GM23338 (cell line): Measurements from ENCODE around the gene MRPL57. TPM values are rescaled to one million over a fixed set of nuclear protein-coding genes. Genes with fewer than 3 reads are reported as not detected.

Experiments
- ATAC-seq: fragments of 200-7000 bp; cut with Tn5 transposase; 3 replicates; pipeline ENCODE4 v1.9.1; 2020
- DNase-seq: peaks from one replicate; pipeline ENCODE4 v3.0.0-alpha.2; 2015; ENCODE audit warnings: low spot score
- H2AFZ ChIP-seq: fragments of 200-600 bp; sonication (generic); 2 replicates; pipeline ENCODE4 v1.8.0; 2016; ENCODE audit warnings: antibody characterized with exemption, mild to moderate bottlenecking, moderate library complexity
- H3F3A ChIP-seq: fragments of 200-600 bp; sonication (generic); replicated peaks from 2 replicates; pipeline ENCODE4 v1.8.0; 2017; ENCODE audit warnings: antibody characterized with exemption, mixed run types, low read depth
- H3K27ac ChIP-seq: fragments of 200-600 bp; sonication (generic); 2 replicates; pipeline ENCODE4 v1.6.1; 2016; ENCODE audit warnings: low read depth
- H3K27me3 ChIP-seq: fragments of 200-600 bp; sonication (generic); 2 replicates; pipeline ENCODE4 v1.8.0; 2016; ENCODE audit warnings: mild to moderate bottlenecking, mixed run types, moderate library complexity; ENCODE audit not compliant: insufficient read depth
- H3K36me3 ChIP-seq: fragments of 200-600 bp; sonication (generic); 2 replicates; pipeline ENCODE4 v1.8.0; 2016; ENCODE audit warnings: mild to moderate bottlenecking; ENCODE audit not compliant: insufficient read depth
- H3K4me1 ChIP-seq: fragments of 200-600 bp; sonication (generic); 2 replicates; pipeline ENCODE4 v1.8.0; 2016; ENCODE audit warnings: mild to moderate bottlenecking, moderate library complexity; ENCODE audit not compliant: insufficient read depth
- H3K4me2 ChIP-seq: fragments of 200-600 bp; sonication (generic); 2 replicates; pipeline ENCODE4 v1.7.1; 2017; ENCODE audit warnings: mixed run types
- H3K4me3 ChIP-seq: fragments of 200-600 bp; sonication (generic); 2 replicates; pipeline ENCODE4 v1.6.1; 2016; ENCODE audit warnings: mixed run types
- H3K79me2 ChIP-seq: fragments of 200-600 bp; sonication (generic); replicated peaks from 2 replicates; pipeline ENCODE4 v1.8.0; 2017; ENCODE audit warnings: mild to moderate bottlenecking; ENCODE audit not compliant: insufficient read depth
- H3K9me2 ChIP-seq: fragments of 200-600 bp; sonication (generic); 2 replicates; pipeline ENCODE4 v1.8.0; 2017; ENCODE audit not compliant: insufficient read depth
- H4K20me1 ChIP-seq: fragments of 200-600 bp; sonication (generic); replicated peaks from 2 replicates; pipeline ENCODE4 v1.8.0; 2017; ENCODE audit warnings: mild to moderate bottlenecking; ENCODE audit not compliant: insufficient read depth
- H3K27ac Mint-ChIP-seq: 2 replicates; pipeline ENCODE4 v1.8.0; 2020; ENCODE audit warnings: inconsistent platforms, mild to moderate bottlenecking, moderate library complexity, mixed read lengths
- H3K27me3 Mint-ChIP-seq: 3 replicates; pipeline ENCODE4 v1.8.0; 2022; ENCODE audit warnings: low read depth, mild to moderate bottlenecking, moderate library complexity, mixed read lengths, inconsistent platforms; ENCODE audit not compliant: insufficient read depth, poor library complexity
- H3K36me3 Mint-ChIP-seq: 3 replicates; pipeline ENCODE4 v1.8.0; 2021; ENCODE audit warnings: low read depth, mild to moderate bottlenecking, inconsistent platforms, moderate library complexity, mixed read lengths
- H3K4me1 Mint-ChIP-seq: 3 replicates; pipeline ENCODE4 v1.8.0; 2020; ENCODE audit warnings: mild to moderate bottlenecking, inconsistent platforms, mixed read lengths
- H3K4me3 Mint-ChIP-seq: 3 replicates; pipeline ENCODE4 v1.8.0; 2021; ENCODE audit warnings: moderate library complexity, mild to moderate bottlenecking, inconsistent platforms, mixed read lengths
- H3K9me3 Mint-ChIP-seq: 3 replicates; pipeline ENCODE4 v1.8.0; 2020; ENCODE audit warnings: moderate library complexity, mild to moderate bottlenecking, inconsistent platforms, mixed read lengths
- CREB1 ChIP-seq: fragments of 250-450 bp; sonication (Bioruptor Pico); IDR thresholded peaks from 2 replicates; pipeline ENCODE4 v1.5.0; 2020; ENCODE audit warnings: low read depth, mild to moderate bottlenecking, moderate library complexity
- EZH2 ChIP-seq: fragments of 200-600 bp; sonication (generic); IDR thresholded peaks from one replicate; pipeline ENCODE4 v1.8.0; 2017; ENCODE audit warnings: antibody characterized with exemption, mild to moderate bottlenecking, low read depth; ENCODE audit not compliant: unreplicated experiment
- EZH2phosphoT487 ChIP-seq: fragments of 200-600 bp; sonication (generic); IDR thresholded peaks from one replicate; pipeline ENCODE4 v1.8.1; 2018; ENCODE audit warnings: antibody characterized with exemption; ENCODE audit not compliant: unreplicated experiment
- JUNB ChIP-seq: IDR thresholded peaks from one replicate; pipeline ENCODE4 v1.6.1; 2016; ENCODE audit warnings: antibody characterized with exemption; ENCODE audit not compliant: unreplicated experiment
- NANOG ChIP-seq: IDR thresholded peaks from 2 replicates; pipeline ENCODE4 v1.6.1; 2016; ENCODE audit warnings: antibody characterized with exemption, borderline replicate concordance
- POLR2AphosphoS5 ChIP-seq: IDR thresholded peaks from 2 replicates; pipeline ENCODE4 v1.6.1; 2016; ENCODE audit warnings: antibody characterized with exemption, low read depth
- STAT1 ChIP-seq: IDR thresholded peaks from one replicate; pipeline ENCODE4 v1.6.1; 2016; ENCODE audit warnings: antibody characterized with exemption; ENCODE audit not compliant: unreplicated experiment
- ZNF114 ChIP-seq: fragments of 250-450 bp; sonication (Bioruptor Pico); IDR thresholded peaks from 2 replicates; pipeline ENCODE4 v1.5.0; 2020; ENCODE audit warnings: mild to moderate bottlenecking, moderate library complexity
- ZNF462 ChIP-seq: fragments of 250-450 bp; sonication (Bioruptor Pico); IDR thresholded peaks from 2 replicates; pipeline ENCODE4 v1.5.0; 2020; ENCODE audit warnings: mild to moderate bottlenecking, moderate library complexity
- polyA plus RNA-seq: library from polyadenylated mRNA; unstranded; fragments of >200 nt; fragmentation: Nextera tagmentation; extraction: Ambion mirVana; gene quantifications from 2 replicates; pipeline ENCODE4 v1.2.1, GENCODE V29; 2016
- total RNA-seq: library from RNA; depleted of rRNA; stranded (reverse); fragments of >200 nt; shearing (Covaris generic); gene quantifications from 2 replicates; pipeline ENCODE4 v1.2.3, GENCODE V29; 2014
- TF ChIP-seq, protein P1 (sequence below), 2 experiments: fragments of 200-600 bp in 1 of 2; sonication (generic) in 1 of 2; conservative IDR thresholded peaks; 2 replicates each; pipeline versions ENCODE4 v1.5.1 to v1.6.1; 2016 to 2017; ENCODE audit warnings: antibody characterized with exemption in 2 of 2, low read depth in 2 of 2, mild to moderate bottlenecking in 2 of 2, moderate library complexity in 1 of 2

Gene MRPL57
- total and polyA plus RNA-seq, 2 experiments from 2014 or later: 41.6 to 110 TPM

- peaks cover 3% of the 10 kb centered on the region; the same call in 1 of the 2 replicates for H3F3A ChIP-seq
- Mint-ChIP-seq H3K27me3 (peaks cover 21% of the 10 kb centered on the region), H3K27ac (peak overlapping the region; percentile 98), H3K9me3 (peaks cover 25% of the 10 kb centered on the region; the same call in 2 of the 3 replicates), H3K36me3 (peaks cover 55% of the 10 kb centered on the region), H3K4me1 (peaks cover 20% of the 10 kb centered on the region), H3K4me3 (peak overlapping the region; percentile 95)
- H2AFZ ChIP-seq: no peak overlapping the region
- peak overlapping the region; percentile 69 for H3K4me3 ChIP-seq
- H3K36me3 ChIP-seq: peaks cover 3% of the 10 kb centered on the region; the same call in 1 of the 2 replicates
- H3K27ac ChIP-seq: peak overlapping the region; percentile 96
- H3K4me1 ChIP-seq: peaks cover 18% of the 10 kb centered on the region
- peaks cover 69% of the 10 kb centered on the region for H3K79me2 ChIP-seq
- no peaks in the 10 kb centered on the region for H3K27me3 ChIP-seq
- DNase-seq (no peak), ATAC-seq (no peak)
- no peak for TF ChIP-seq ZNF114 (CRISPR knock-in tag)
- TF ChIP-seq EZH2phosphoT487: no peak
- TF ChIP-seq, protein P1, sequence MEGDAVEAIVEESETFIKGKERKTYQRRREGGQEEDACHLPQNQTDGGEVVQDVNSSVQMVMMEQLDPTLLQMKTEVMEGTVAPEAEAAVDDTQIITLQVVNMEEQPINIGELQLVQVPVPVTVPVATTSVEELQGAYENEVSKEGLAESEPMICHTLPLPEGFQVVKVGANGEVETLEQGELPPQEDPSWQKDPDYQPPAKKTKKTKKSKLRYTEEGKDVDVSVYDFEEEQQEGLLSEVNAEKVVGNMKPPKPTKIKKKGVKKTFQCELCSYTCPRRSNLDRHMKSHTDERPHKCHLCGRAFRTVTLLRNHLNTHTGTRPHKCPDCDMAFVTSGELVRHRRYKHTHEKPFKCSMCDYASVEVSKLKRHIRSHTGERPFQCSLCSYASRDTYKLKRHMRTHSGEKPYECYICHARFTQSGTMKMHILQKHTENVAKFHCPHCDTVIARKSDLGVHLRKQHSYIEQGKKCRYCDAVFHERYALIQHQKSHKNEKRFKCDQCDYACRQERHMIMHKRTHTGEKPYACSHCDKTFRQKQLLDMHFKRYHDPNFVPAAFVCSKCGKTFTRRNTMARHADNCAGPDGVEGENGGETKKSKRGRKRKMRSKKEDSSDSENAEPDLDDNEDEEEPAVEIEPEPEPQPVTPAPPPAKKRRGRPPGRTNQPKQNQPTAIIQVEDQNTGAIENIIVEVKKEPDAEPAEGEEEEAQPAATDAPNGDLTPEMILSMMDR (conservative IDR thresholded peaks at IDR 0.05; ENCODE audit: low read depth in 2 of 2): no peak
- no peak for TF ChIP-seq NANOG
- no peak for TF ChIP-seq POLR2AphosphoS5
- no peak for TF ChIP-seq EZH2
- TF ChIP-seq STAT1: no peak
- H4K20me1 ChIP-seq: peaks cover 7% of the 10 kb centered on the region; the same call in 1 of the 2 replicates
- no peaks in the 10 kb centered on the region for H3K9me2 ChIP-seq
- peak overlapping the region; percentile 98 for H3K4me2 ChIP-seq
These were observed 723 bp upstream of the MRPL57 start for GRCh38 chr13:21175656-21176214.

DNA sequence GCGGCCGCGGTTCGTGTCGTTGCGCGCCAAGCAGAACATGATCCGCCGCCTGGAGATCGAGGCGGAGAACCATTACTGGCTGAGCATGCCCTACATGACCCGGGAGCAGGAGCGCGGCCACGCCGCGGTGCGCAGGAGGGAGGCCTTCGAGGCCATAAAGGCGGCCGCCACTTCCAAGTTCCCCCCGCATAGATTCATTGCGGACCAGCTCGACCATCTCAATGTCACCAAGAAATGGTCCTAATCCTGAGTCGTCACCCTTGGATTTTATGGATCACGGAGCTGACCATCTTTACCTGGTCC lies 475 bp downstream of the MRPL57 start:
- Histone ChIP-seq H2AFZ (no peak overlapping the region), H3K27ac (peak overlapping the region; percentile 96), H3K9me2 (no peaks in the 10 kb centered on the region), H3K79me2 (peaks cover 58% of the 10 kb centered on the region), H3K36me3 (0 out of 2 replicates have a peak, but pooled peaks cover under 1% of the 10 kb centered on the region), H3F3A (peaks cover 3% of the 10 kb centered on the region; the same call in 1 of the 2 replicates), H3K4me1 (peaks cover 18% of the 10 kb centered on the region), H3K27me3 (no peaks in the 10 kb centered on the region), H3K4me3 (peak overlapping the region; percentile 69), H3K4me2 (peak overlapping the region; percentile 98), H4K20me1 (peaks cover 7% of the 10 kb centered on the region; the same call in 1 of the 2 replicates)
- Mint-ChIP-seq H3K36me3 (peaks cover 46% of the 10 kb centered on the region), H3K9me3 (peaks cover 25% of the 10 kb centered on the region; the same call in 2 of the 3 replicates), H3K27me3 (peaks cover 21% of the 10 kb centered on the region), H3K4me1 (peaks cover 20% of the 10 kb centered on the region), H3K4me3 (peak overlapping the region; percentile 95), H3K27ac (peak overlapping the region; percentile 98)
- ATAC-seq: no peak; the same call in 2 of the 3 replicates
- DNase-seq: no peak
- TF ChIP-seq JUNB (no peak), STAT1 (no peak), ZNF462 (CRISPR knock-in tag) (no peak), EZH2phosphoT487 (no peak), POLR2AphosphoS5 (no peak), CREB1 (CRISPR knock-in tag) (no peak)
- TF ChIP-seq, protein P1 (conservative IDR thresholded peaks at IDR 0.05; ENCODE audit: low read depth in 2 of 2): no peak
